NCI-H2029 treated with DMSO at 0.1 percent for 48 hours (cell line): ENCODE results near the gene C11orf86.
"Not testable (repeated sequence)": the region's sequence is repeated elsewhere in the genome, so short reads cannot be mapped to it uniquely, and the experiment has no call there.

Source experiments
- DNase-seq: peaks from one replicate; lab custom pipeline; 2025; lab: John Stamatoyannopoulos, UW

The C11orf86 gene

DNA sequence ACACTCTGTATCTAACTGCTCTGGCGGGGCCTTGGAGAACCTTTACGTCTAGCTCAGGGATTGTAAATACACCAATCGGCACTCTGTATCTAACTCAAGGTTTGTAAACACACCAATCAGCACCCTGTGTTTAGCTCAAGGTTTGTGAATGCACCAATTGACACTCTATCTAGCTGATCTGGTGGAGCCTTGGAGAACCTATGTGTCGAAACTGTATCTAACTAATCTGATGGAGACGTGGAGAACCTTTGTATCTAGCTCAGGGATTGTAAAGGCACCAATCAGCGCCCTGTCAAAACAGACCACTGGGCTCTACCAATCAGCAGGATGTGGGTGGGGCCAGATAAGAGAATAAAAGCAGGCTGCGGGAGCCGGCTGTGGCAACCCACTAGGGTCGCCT lies 14.3 kb downstream of the C11orf86 start:
- DNase-seq = not testable (repeated sequence)

DNA sequence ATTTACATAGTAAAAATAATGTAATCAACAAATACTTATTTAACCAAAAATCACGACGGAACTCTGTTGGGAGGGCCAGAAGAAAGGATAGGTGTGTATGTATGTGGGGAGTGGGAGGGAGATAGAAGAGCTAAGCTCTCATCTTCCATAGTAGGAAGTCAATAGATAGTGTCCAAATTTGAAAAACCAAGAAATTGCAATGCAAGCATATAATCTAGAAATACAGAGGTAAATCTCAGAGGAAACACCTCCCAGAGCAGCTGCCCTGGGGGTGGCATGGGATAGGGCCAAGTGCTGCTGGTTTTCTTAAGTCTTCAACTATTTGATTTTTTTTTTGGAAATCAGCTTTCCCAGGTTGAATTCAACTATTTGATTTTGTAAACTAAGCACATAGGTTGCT lies 16.9 kb downstream of the C11orf86 start:
- no peak for DNase-seq

GRCh38 chr11:66996609-66997273 lies 21.6 kb downstream of the C11orf86 start:
- DNase-seq = no peak

- DNase-seq = no peak
Measured at GRCh38 chr11:66999555-66999954, 24.5 kb downstream of the C11orf86 start.

DNA sequence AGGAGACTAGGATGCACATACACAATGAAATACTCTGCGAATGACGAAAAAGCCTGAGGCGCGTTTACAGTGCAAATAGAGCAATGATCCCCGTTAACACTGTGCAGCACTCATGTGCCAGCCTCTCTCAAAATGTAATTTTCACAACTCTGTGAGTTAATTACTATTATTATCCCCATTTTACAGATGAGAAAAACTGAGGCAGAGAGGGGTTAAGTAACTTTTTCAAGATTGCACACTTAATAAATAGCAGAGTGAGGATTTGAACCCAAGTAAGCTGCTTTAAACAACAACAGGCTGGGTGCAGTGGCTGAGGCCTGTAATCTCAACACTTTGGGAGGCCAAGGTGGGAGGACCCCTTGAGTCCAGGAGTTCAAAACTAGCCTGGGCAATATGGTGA lies 26.2 kb downstream of the C11orf86 start:
- no peak for DNase-seq

DNA sequence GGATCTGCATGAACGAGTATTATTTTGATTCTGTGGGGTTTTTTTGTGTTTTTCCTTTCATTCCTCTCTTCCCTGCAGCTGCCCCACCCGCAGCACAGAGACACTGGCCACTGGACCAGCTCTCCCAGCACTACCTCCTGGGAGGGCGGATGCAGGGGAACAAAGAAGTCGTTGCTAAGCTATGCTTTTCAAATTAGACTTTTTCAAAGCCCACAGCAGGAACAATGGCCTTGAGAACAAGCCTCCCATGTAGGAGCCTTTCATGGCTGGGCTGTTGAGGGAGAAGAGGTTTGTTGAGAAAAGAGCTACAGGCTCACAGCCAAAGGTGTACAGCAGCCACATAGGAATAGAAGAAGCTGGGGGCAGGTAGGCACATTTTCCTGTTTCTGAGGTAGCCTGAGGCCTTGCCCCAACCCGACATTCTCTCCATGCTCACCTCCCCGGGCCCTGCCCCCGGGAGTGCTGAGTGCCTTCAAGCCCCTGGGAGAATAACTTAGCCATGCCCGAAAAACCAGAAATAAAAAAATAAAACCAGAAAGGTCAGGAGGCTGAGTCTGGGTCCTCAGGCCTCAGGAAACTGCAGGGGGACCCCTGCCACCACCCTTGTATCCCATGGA lies 27.3 kb downstream of the C11orf86 start:
- DNase-seq = no peak

DNA sequence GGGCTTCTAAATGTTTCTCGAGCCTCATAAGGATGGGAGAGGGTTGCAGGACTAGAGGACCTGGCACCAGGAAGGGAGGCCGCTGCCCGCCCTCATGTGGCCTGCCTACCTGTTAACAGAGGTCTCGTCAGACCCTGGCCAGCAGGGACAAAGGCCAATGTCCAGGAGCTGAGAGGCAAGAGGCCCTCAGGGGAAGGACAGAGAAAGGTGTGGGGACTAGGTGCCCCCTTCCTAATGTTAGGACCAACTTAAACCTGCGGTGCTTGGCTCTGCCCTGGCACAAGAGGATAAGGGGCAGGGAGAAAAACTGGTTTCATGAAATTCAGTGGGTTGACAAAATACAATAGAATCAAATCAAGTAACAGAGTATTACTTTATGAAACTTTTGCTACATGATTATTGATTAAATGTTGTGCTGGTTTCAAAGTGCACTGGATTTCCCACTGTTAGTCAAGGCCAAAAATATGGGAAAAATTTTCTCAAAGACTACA lies 27.9 kb downstream of the C11orf86 start:
- DNase-seq = no peak

DNA sequence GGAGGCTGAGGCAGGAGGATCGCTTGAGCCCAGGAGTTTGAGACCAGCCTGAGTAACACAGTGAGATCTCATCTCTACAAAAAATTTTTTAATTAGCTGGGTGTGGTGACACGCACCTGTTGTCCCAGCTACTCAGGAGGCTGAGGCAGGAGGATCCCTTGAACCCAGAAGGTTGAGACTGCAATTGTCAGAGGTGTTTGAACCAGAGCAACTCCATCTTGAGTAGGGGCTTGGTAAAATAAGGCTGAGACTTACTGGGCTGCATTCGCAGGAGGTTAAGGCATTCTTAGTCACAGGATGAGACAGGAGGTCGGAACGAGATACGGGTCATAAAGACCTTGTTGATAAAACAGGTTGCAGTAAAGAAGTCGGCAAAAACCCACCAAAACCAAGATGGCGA lies 30.1 kb downstream of the C11orf86 start:
- not testable (repeated sequence) for DNase-seq

- no peak for DNase-seq
Measured at GRCh38 chr11:67006029-67006884, 31.2 kb downstream of the C11orf86 start.

DNA sequence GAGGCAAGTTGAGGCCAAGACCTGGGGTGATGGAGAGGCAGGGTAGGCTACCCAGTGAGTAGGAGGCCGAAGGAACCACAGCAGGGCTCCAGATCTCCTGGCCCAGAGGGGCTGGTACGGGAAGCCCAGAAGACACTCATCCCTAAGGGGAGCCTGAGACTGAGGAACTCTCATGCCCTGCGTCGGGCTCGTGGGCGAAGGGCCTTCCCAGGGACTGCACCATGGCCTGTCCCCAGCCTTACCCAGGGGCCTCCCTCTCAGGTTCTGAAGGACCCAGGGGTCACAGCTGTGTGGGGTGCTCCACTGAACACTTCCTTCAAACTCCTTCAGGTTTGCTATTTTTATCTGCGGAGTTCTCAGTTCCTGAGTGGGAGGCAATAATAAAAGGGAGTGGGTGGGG lies 32.0 kb downstream of the C11orf86 start:
- DNase-seq = no peak

- no peak for DNase-seq
Measured at GRCh38 chr11:67010296-67010905, 35.3 kb downstream of the C11orf86 start.

DNA sequence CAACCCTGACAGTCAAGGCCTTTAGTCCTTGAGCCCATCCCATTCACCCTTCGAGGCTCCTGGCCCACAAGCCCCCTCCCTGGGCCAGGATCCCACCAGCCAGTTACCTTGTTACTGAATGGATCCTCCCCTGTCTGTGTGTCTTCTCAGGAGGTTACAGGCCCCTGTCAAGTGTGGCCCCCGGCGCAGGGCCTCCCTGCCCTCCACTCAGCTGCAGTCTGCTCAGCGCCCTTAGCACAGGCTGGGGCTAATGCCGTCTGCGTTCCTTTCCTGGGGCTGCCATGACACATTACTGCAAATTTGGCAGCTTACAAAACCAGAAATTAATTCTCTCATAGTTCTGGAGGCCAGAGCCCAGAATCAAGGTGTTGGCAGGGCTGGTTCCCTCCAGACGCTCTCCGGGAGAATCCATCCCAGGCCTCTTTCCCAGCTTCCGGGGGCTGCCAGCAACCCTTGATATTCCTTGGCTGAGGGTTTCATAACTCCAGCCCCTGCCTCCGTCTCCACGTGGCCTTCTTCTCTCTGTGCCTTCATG lies 38.5 kb downstream of the C11orf86 start:
- no peak for DNase-seq

GRCh38 chr11:67014343-67014742 lies 39.2 kb downstream of the C11orf86 start:
- DNase-seq = no peak

GRCh38 chr11:67015048-67015447 lies 39.9 kb downstream of the C11orf86 start:
- DNase-seq = no peak

GRCh38 chr11:67016550-67016949 lies 41.4 kb downstream of the C11orf86 start:
- DNase-seq = no peak

- no peak for DNase-seq
Measured at GRCh38 chr11:67020949-67021348, 45.8 kb downstream of the C11orf86 start.

- no peak for DNase-seq
Measured at GRCh38 chr11:67022341-67022933, 47.3 kb downstream of the C11orf86 start.

- no peak for DNase-seq
Measured at GRCh38 chr11:67022961-67023956, 48.2 kb downstream of the C11orf86 start, which contains the start of gene SYT12. Gene SYT12 (plus strand): TSS chr11:67023134. CDS start chr11:67030145, 7,011 bp downstream.

DNA sequence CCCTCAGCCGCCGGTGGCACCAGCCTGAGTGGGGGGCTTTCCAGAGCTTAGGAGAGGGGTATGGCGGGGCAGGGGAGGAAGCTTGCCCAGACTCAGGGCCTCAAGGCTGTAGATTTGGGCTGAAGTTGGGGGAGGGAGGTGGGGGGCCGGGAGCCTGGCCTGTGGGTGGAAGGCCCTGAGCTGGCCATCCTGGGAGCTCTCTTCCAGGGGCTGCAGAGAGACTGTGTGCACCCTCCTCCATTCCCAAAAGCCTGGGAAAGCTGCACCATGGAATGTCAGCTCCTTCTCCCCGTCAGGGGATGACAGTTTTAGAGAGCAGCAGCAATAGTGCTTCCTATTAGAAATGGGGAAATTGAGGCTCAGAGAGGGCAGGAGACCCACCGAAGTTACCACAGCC lies 48.9 kb downstream of the C11orf86 start:
- DNase-seq = no peak

DNA sequence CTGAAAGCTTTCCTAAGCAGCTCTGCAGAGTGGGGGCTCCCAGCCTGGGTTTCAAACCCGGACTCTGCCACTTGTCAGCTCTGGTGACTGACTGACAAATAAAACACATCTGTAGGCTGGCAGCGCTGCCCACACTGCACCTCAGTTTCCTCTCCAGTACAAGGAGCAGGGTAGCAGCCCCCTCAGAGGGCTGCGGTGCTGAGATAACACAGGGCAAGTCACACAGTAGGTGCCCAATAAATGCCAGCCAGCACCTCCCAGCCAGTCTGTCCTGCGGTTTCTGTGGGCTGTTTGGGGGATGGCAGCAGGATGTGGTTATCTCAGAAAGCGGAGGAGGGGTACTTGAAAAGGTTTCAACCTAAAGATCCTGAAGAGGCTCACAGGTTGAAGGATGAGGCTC lies 49.3 kb downstream of the C11orf86 start:
- DNase-seq = no peak
